A673 (cell line): ENCODE data around the gene UNK.
"Not testable (repeated sequence)": the region's sequence is repeated elsewhere in the genome, so short reads cannot be mapped to it uniquely, and the experiment has no call there.

Source experiments
- EZH2 ChIP-seq: fragments of 200-600 bp; sonication (generic); IDR thresholded peaks from 2 replicates; pipeline ENCODE4 v1.6.1; 2017; ENCODE audit warnings: borderline replicate concordance, low read depth, mild to moderate bottlenecking, mixed read lengths, antibody characterized with exemption, low read length; ENCODE audit not compliant: poor library complexity, severe bottlenecking
- TF ChIP-seq, protein P1 (sequence below): fragments of 300-800, 200-600 bp; sonication (generic); conservative IDR thresholded peaks from 2 replicates; pipeline ENCODE4 v1.5.1; 2017; ENCODE audit warnings: low read depth, mild to moderate bottlenecking, antibody characterized with exemption, low read length, moderate library complexity, mixed read lengths

DNA sequence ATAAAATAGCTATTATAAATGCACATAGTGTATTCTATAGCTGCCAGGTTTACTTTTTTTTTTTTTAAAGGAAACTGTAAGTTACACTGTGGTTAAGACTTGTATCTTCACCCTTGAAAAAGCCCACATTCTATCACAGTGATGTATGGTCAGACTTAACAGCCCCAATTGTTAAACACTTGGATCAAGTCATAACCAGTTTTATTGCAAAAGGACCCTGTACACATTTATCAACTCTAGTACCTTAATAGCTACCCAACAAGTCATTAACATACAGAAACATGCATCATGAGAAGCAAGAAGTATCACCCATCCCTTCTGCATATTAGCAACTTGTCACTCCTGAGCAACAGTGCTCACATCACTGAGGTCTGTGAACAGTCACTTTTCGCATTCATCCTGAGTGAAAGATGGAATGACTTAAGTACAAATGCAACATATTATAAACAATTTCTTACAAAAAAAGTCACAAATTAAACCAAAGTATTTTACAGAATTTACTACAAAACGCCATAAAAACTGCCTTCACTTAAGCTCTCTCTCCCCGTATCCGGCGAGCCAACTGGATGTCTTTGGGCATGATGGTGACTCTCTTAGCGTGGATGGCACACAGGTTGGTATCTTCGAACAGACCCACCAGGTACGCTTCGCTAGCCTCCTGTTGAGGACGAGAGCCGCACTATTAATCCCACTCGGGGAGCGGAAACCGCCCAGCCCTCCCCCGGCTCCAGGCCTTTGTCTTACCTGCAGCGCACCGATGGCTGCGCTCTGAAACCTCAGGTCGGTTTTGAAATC, 6.3 kb upstream of the UNK start:
- TF ChIP-seq, protein P1, sequence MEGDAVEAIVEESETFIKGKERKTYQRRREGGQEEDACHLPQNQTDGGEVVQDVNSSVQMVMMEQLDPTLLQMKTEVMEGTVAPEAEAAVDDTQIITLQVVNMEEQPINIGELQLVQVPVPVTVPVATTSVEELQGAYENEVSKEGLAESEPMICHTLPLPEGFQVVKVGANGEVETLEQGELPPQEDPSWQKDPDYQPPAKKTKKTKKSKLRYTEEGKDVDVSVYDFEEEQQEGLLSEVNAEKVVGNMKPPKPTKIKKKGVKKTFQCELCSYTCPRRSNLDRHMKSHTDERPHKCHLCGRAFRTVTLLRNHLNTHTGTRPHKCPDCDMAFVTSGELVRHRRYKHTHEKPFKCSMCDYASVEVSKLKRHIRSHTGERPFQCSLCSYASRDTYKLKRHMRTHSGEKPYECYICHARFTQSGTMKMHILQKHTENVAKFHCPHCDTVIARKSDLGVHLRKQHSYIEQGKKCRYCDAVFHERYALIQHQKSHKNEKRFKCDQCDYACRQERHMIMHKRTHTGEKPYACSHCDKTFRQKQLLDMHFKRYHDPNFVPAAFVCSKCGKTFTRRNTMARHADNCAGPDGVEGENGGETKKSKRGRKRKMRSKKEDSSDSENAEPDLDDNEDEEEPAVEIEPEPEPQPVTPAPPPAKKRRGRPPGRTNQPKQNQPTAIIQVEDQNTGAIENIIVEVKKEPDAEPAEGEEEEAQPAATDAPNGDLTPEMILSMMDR = not testable (repeated sequence)
- TF ChIP-seq EZH2 = not testable (repeated sequence)
